Epithelial cell of esophagus (primary cell): ENCODE data around the gene DISC1.
A peak's percentile ranks its signal among the peaks of the same experiment; 100 is the strongest.

Experiments
- DNase-seq: peaks from one replicate; pipeline ENCODE4 v3.0.0; 2010; ENCODE audit warnings: low read depth
- H3K4me3 ChIP-seq: 2 replicates; pipeline ENCODE4 v1.5.1; 2011; ENCODE audit warnings: mild to moderate bottlenecking, low read length, control low read depth
- TF ChIP-seq, protein P1 (sequence below): IDR thresholded peaks from 2 replicates; pipeline ENCODE4 v1.5.1; 2011; ENCODE audit warnings: low read depth, mild to moderate bottlenecking, low read length, control low read depth, inconsistent platforms; ENCODE audit not compliant: insufficient read depth; ENCODE audit errors: missing control alignments

Gene DISC1

DNA sequence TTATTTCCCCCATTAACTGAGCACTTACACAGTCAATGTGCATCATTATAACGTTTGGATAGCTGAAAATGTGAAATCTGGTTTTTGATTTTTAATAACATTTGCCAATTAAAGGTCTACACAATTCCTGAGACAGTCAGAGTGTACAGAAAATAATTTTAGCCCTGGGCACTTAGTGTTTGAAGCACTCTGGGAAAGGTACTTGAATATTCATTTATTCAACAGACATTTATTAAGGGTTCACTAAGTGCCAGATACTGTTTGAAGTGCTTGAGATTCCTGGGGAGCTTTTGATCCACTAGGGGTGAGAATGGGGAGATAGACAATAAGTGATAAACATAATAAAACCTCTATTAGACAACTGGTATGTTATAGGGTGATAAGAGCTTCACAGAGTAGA, 141.8 kb downstream of the DISC1 start:
- TF ChIP-seq, protein P1, sequence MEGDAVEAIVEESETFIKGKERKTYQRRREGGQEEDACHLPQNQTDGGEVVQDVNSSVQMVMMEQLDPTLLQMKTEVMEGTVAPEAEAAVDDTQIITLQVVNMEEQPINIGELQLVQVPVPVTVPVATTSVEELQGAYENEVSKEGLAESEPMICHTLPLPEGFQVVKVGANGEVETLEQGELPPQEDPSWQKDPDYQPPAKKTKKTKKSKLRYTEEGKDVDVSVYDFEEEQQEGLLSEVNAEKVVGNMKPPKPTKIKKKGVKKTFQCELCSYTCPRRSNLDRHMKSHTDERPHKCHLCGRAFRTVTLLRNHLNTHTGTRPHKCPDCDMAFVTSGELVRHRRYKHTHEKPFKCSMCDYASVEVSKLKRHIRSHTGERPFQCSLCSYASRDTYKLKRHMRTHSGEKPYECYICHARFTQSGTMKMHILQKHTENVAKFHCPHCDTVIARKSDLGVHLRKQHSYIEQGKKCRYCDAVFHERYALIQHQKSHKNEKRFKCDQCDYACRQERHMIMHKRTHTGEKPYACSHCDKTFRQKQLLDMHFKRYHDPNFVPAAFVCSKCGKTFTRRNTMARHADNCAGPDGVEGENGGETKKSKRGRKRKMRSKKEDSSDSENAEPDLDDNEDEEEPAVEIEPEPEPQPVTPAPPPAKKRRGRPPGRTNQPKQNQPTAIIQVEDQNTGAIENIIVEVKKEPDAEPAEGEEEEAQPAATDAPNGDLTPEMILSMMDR: no peak
- no peak for DNase-seq
- no peak overlapping the region for H3K4me3 ChIP-seq

DNA sequence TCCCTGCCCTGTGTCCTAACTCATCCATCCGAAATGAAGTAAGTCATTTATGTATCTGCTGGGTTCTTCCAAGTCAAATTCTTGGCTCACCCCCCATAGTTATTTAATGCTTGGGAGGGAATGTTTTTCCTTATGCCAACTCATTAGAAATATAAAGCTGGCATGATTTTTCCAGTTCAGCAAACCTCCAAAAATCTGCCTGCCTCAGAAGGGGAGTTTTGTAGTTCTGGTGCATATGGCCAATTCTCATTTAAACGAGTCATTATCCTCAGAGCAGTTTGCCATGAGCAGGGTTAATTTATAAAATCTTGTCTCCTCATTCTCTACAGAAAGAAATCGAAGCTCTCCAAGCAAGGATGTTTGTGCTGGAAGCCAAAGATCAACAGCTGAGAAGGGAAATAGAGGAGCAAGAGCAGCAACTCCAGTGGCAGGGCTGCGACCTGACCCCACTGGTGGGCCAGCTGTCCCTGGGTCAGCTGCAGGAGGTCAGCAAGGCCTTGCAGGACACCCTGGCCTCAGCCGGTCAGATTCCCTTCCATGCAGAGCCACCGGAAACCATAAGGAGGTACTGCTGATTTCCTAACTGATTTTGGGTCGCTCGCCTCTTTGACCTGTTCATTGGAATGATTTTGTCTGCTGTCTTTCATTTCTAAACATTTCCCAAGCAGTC, 144.1 kb downstream of the DISC1 start:
- DNase-seq: no peak
- H3K4me3 ChIP-seq: no peak overlapping the region
- TF ChIP-seq, protein P1: no peak

DNA sequence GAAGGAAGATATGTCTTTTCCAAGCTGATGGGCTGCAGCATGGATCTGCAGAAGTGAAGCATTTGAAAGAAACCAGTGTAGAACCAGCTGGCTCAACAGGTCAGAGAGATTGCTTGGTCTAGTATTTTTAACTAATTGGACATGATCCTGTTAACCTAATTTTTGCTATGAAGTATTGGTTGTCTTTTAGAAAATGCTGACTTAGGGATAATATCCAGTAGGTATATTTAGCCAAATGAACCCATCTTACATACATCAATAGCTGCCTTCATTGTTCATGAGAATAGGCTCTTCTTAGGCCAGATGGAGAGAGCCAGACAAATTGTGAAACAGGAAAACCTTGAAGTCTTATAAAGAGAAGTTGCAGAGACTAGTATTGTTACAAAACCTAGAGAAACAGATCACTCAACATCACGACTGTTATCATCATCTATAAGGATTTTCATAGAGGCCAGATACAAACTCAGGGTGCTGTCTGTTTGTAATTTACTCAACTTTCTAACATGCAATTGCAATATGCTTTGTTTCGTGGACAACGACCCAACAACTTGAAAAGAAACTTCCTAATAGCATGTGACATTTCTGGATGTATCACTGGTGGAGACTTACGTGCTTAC, 148.2 kb downstream of the DISC1 start:
- DNase-seq: no peak
- H3K4me3 ChIP-seq: no peak overlapping the region
- TF ChIP-seq, protein P1: no peak

DNA sequence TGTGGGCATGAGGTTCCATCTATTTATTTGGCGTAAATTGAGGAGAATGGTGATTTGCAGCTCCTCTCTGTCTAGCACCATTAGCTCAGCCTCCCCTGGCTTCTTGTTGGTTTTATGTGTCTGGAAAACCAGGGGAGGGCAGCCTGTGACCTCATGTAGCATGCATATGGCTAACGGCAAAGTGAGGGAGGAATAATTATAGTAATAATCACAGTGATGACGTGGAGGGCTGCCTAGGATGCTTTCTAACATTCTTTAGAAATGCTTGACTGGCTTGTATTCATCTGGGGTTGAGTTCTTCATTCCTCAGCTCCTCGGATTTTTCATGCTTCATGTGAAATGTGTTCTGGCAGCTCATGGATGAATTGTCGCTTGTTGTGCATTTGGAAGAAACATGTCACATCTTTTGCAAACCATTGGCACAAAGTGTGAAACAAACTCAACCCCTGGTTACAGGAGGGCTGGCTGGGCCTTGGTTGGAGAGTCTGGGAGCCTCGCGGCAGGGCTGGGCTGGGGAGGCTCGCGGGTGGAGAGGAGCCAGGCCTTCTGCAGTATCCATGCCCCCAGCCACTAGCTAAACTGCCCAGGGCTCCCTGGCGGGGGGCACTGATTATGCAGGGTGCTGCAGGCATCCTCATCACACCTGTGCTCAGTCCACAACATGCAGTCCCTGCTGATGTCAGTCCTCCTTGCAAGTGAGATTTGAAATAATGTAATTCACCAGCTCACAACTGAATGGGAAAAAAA, 149.6 kb downstream of the DISC1 start:
- TF ChIP-seq, protein P1: no peak
- H3K4me3 ChIP-seq: no peak overlapping the region
- no peak for DNase-seq

DNA sequence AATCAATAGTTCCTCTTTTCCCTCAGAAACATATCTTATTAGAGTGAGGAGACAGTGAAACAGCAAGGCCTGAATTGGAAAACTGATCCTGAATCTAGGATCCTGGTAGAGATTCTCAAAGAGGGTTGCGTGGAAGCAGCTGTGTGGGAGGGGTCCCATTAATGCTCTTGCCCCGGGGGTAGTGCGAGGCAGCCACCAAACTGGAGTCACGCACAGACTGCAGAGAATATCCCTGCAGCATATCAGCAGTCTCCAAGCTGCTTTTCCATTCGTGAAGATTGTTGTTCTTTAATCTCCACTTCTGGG, 150.1 kb downstream of the DISC1 start:
- H3K4me3 ChIP-seq: no peak overlapping the region
- no peak for DNase-seq
- TF ChIP-seq, protein P1: no peak

DNA sequence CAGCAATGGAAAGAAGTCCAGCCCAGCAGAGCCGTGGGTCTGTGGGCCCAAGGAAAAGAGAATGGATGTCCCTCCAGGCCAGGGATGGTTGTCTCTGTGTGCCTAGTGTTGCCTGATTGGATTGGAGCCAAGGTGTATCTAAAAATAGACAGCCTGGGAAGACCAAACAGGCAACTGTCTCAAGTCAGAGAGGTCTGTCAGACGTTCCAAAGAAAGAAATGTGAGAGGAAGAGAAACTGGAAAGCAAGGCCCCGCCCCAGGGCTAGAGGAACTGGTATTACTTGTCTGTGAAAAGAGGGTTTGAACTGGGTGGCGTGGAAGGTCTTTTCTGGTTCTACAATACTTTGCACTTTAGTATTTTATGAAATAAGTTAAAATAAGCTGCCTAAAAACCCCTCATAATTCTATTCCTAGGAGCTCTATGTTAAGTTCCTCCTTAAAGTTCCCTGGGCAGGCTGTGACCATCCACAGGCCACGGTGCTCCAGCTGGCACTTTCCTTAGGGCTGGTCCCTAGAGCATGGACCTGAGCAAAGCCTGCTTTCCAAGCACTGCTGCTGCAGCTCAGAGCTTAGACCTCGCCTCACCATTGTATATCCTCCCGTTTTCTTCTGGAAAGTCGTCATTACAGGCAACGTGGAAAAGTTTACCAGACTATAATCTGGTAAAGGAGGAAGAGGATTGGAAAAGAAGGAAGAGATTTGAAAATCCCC, 151.6 kb downstream of the DISC1 start:
- peak; percentile 85 for DNase-seq
- H3K4me3 ChIP-seq: no peak overlapping the region
- TF ChIP-seq, protein P1: no peak
